ENCODE results near the gene C1orf226.

DNA sequence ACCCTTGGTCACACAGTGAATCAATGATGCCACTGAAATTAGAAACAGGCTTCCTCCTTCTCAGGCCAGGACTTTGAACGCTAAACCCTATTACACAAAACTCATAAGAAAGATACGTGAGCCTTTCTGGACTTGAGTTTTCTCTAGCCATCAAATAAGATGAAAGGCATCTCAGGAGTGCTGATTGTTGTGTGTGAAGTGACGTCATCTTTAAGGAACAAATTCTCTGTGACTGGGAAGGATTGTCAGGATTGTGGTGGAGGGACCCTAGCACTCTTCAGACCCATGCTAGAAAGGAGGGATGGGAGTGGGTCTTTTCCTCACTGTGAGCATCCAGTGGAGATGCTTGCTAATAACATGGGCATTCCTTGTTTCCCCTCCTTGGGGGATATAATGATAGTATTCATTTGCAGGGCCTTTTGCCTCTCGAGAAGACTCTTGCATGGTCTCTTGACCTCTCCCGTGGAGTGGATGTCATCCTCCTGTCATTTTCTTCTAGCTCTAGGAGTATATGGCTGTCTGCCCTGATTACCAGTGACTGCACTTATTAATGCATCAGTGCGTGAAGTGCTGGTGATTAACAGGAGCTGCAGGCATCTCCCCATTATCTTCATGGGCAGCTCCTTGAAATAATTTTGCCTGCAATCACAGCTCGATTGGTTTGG lies 44.8 kb upstream of the C1orf226 start:
- TF ChIP-seq, protein P1, sequence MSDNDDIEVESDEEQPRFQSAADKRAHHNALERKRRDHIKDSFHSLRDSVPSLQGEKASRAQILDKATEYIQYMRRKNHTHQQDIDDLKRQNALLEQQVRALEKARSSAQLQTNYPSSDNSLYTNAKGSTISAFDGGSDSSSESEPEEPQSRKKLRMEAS (IDR thresholded peaks at IDR 0.05): no peak
- TF ChIP-seq, protein P2, sequence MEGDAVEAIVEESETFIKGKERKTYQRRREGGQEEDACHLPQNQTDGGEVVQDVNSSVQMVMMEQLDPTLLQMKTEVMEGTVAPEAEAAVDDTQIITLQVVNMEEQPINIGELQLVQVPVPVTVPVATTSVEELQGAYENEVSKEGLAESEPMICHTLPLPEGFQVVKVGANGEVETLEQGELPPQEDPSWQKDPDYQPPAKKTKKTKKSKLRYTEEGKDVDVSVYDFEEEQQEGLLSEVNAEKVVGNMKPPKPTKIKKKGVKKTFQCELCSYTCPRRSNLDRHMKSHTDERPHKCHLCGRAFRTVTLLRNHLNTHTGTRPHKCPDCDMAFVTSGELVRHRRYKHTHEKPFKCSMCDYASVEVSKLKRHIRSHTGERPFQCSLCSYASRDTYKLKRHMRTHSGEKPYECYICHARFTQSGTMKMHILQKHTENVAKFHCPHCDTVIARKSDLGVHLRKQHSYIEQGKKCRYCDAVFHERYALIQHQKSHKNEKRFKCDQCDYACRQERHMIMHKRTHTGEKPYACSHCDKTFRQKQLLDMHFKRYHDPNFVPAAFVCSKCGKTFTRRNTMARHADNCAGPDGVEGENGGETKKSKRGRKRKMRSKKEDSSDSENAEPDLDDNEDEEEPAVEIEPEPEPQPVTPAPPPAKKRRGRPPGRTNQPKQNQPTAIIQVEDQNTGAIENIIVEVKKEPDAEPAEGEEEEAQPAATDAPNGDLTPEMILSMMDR (IDR thresholded peaks at IDR 0.05; ENCODE audit: low read depth, low read length, missing input control): no peak
- no peak for TF ChIP-seq TAF1 (conservative IDR thresholded peaks at IDR 0.05)

All from liver (tissue), 3 donors.